Naive B cell (primary cell): ENCODE results near the gene IFT88. TPM values are rescaled to one million over a fixed set of nuclear protein-coding genes. Genes with fewer than 3 reads are reported as not detected.

Experiments
- ATAC-seq, 2 donors: fragments of 150-1000 bp; cut with Tn5 transposase; 2 replicates each; pipeline ENCODE4 v1.10.0; 2021; ENCODE audit warnings: low read depth in 2 of 2, mild to moderate bottlenecking in 2 of 2, moderate library complexity in 2 of 2
- DNase-seq: peaks from one replicate; pipeline ENCODE4 v3.0.0; 2022
- H3K27ac Mint-ChIP-seq, 6 donors: one replicate each; pipeline ENCODE4 v1.8.0; 2020 to 2022; ENCODE audit warnings: mild to moderate bottlenecking in 6 of 6, mixed read lengths in 6 of 6, moderate library complexity in 5 of 6, inconsistent platforms in 2 of 6
- H3K27me3 Mint-ChIP-seq, 3 donors: one replicate each; pipeline ENCODE4 v1.8.0; 2021 to 2022; ENCODE audit warnings: mixed read lengths in 3 of 3, mild to moderate bottlenecking in 1 of 3
- H3K36me3 Mint-ChIP-seq, 2 donors: one replicate each; pipeline ENCODE4 v1.8.0; 2020 to 2022; ENCODE audit warnings: mixed read lengths in 2 of 2, inconsistent platforms in 1 of 2, mild to moderate bottlenecking in 1 of 2
- H3K4me1 Mint-ChIP-seq, 3 donors: one replicate each; pipeline ENCODE4 v1.8.0; 2020 to 2022; ENCODE audit warnings: mixed read lengths in 3 of 3, inconsistent platforms in 1 of 3, mild to moderate bottlenecking in 1 of 3, moderate library complexity in 1 of 3
- H3K4me3 Mint-ChIP-seq, 8 donors: one replicate each; pipeline ENCODE4 v1.8.0; 2020 to 2022; ENCODE audit warnings: mild to moderate bottlenecking in 8 of 8, mixed read lengths in 8 of 8, moderate library complexity in 8 of 8, inconsistent platforms in 2 of 8
- H3K9me3 Mint-ChIP-seq, 7 donors: one replicate each; pipeline ENCODE4 v1.8.0; 2020 to 2022; ENCODE audit warnings: mixed read lengths in 7 of 7, mild to moderate bottlenecking in 5 of 7, inconsistent platforms in 2 of 7, moderate library complexity in 1 of 7
- polyA plus RNA-seq, 6 donors: library from polyadenylated mRNA; unstranded; fragments of 300-500 nt; fragmentation: Illumina TruSeq; gene quantifications; one replicate each; pipeline ENCODE4 v1.2.3, GENCODE V29; 2021; ENCODE audit warnings: low read depth in 6 of 6

IFT88 gene
- polyA plus RNA-seq, 6 donors from 2014 or later: 4.6 to 13.6 (median 10.0) TPM

GRCh38 chr13:20708216-20708615 lies 141.3 kb downstream of the IFT88 start:
- Mint-ChIP-seq H3K4me1 (peaks cover 3 to 9% (median 6%) of the 10 kb centered on the region in 3 donors), H3K27ac (peak overlapping the region in 2 of 6 donors; percentile 16 to 19), H3K27me3 (peaks cover 0 to 16% (median 11%) of the 10 kb centered on the region in 3 donors), H3K4me3 (no peak overlapping the region), H3K36me3 (no peaks in the 10 kb centered on the region), H3K9me3 (peaks cover 0 to 3% (median 0%) of the 10 kb centered on the region in 7 donors)
- ATAC-seq: no peak
- DNase-seq: no peak

GRCh38 chr13:20709369-20709768 lies 142.4 kb downstream of the IFT88 start:
- Mint-ChIP-seq H3K27ac (no peak overlapping the region), H3K4me3 (no peak overlapping the region), H3K27me3 (peaks cover 4 to 28% (median 21%) of the 10 kb centered on the region in 3 donors), H3K9me3 (peaks cover 0 to 3% (median 0%) of the 10 kb centered on the region in 7 donors), H3K4me1 (peaks cover 0 to 11% (median 6%) of the 10 kb centered on the region in 3 donors), H3K36me3 (no peaks in the 10 kb centered on the region)
- DNase-seq: no peak
- ATAC-seq: no peak

GRCh38 chr13:20709782-20710181 lies 142.8 kb downstream of the IFT88 start:
- Mint-ChIP-seq H3K27ac (no peak overlapping the region), H3K4me3 (no peak overlapping the region), H3K4me1 (peaks cover 0 to 11% (median 6%) of the 10 kb centered on the region in 3 donors), H3K9me3 (peaks cover 0 to 3% (median 0%) of the 10 kb centered on the region in 7 donors), H3K36me3 (no peaks in the 10 kb centered on the region), H3K27me3 (peaks cover 4 to 29% (median 23%) of the 10 kb centered on the region in 3 donors)
- no peak for DNase-seq
- no peak for ATAC-seq

- H3K9me3 Mint-ChIP-seq: peaks cover 0 to 2% (median 0%) of the 10 kb centered on the region in 7 donors
- no peak overlapping the region for H3K4me3 Mint-ChIP-seq
- peaks cover 4 to 29% (median 25%) of the 10 kb centered on the region in 3 donors for H3K27me3 Mint-ChIP-seq
- ATAC-seq (no peak), DNase-seq (no peak)
- H3K36me3 Mint-ChIP-seq: no peaks in the 10 kb centered on the region
- H3K27ac Mint-ChIP-seq: no peak overlapping the region
- H3K4me1 Mint-ChIP-seq: peaks cover 0 to 11% (median 6%) of the 10 kb centered on the region in 3 donors
Observed at GRCh38 chr13:20711301-20712044, 144.5 kb downstream of the IFT88 start.

GRCh38 chr13:20713014-20713376 lies 146.0 kb downstream of the IFT88 start:
- no peaks in the 10 kb centered on the region for H3K36me3 Mint-ChIP-seq

GRCh38 chr13:20713751-20714150 lies 146.8 kb downstream of the IFT88 start:
- ATAC-seq: no peak
- H3K4me3 Mint-ChIP-seq: no peak overlapping the region
- peaks cover 4 to 29% (median 25%) of the 10 kb centered on the region in 3 donors for H3K27me3 Mint-ChIP-seq
- peak overlapping the region in 1 of 6 donors; percentile 6 for H3K27ac Mint-ChIP-seq
- no peak for DNase-seq
- H3K36me3 Mint-ChIP-seq: no peaks in the 10 kb centered on the region
- H3K9me3 Mint-ChIP-seq: no peaks in the 10 kb centered on the region
- peaks cover 0 to 11% (median 6%) of the 10 kb centered on the region in 3 donors for H3K4me1 Mint-ChIP-seq

More at GRCh38 chr13:20713014-20713376, 146.0 kb downstream of the IFT88 start:
- H3K9me3 Mint-ChIP-seq: no peaks in the 10 kb centered on the region
- peak overlapping the region in 3 of 8 donors; percentile 29 to 80 (median 72) for H3K4me3 Mint-ChIP-seq
- H3K27me3 Mint-ChIP-seq: peaks cover 4 to 29% (median 25%) of the 10 kb centered on the region in 3 donors
- H3K4me1 Mint-ChIP-seq: peaks cover 0 to 11% (median 6%) of the 10 kb centered on the region in 3 donors
- ATAC-seq (no peak), DNase-seq (no peak)
- peak overlapping the region in 1 of 6 donors; percentile 41 for H3K27ac Mint-ChIP-seq

GRCh38 chr13:20714161-20714560 lies 147.2 kb downstream of the IFT88 start:
- peaks cover 0 to 11% (median 6%) of the 10 kb centered on the region in 3 donors for H3K4me1 Mint-ChIP-seq
- peak overlapping the region in 1 of 6 donors; percentile 6 for H3K27ac Mint-ChIP-seq

GRCh38 chr13:20714563-20715329 lies 147.8 kb downstream of the IFT88 start:
- Mint-ChIP-seq H3K27ac (no peak overlapping the region), H3K36me3 (no peaks in the 10 kb centered on the region)
- no peak for ATAC-seq

More at GRCh38 chr13:20714161-20714560, 147.2 kb downstream of the IFT88 start:
- H3K9me3 Mint-ChIP-seq: no peaks in the 10 kb centered on the region
- no peak for ATAC-seq
- no peaks in the 10 kb centered on the region for H3K36me3 Mint-ChIP-seq
- peaks cover 4 to 29% (median 25%) of the 10 kb centered on the region in 3 donors for H3K27me3 Mint-ChIP-seq
- no peak for DNase-seq
- H3K4me3 Mint-ChIP-seq: no peak overlapping the region

GRCh38 chr13:20715330-20715712 lies 148.4 kb downstream of the IFT88 start:
- H3K4me1 Mint-ChIP-seq: peaks cover 0 to 11% (median 6%) of the 10 kb centered on the region in 3 donors
- no peaks in the 10 kb centered on the region for H3K36me3 Mint-ChIP-seq
- no peak overlapping the region for H3K4me3 Mint-ChIP-seq
- H3K27ac Mint-ChIP-seq: no peak overlapping the region
- DNase-seq: no peak
- no peak for ATAC-seq
- no peaks in the 10 kb centered on the region for H3K9me3 Mint-ChIP-seq
- H3K27me3 Mint-ChIP-seq: peaks cover 4 to 29% (median 25%) of the 10 kb centered on the region in 3 donors

More at GRCh38 chr13:20714563-20715329, 147.8 kb downstream of the IFT88 start:
- peaks cover 4 to 29% (median 25%) of the 10 kb centered on the region in 3 donors for H3K27me3 Mint-ChIP-seq
- no peak overlapping the region for H3K4me3 Mint-ChIP-seq
- DNase-seq: no peak
- no peaks in the 10 kb centered on the region for H3K9me3 Mint-ChIP-seq
- H3K4me1 Mint-ChIP-seq: peaks cover 0 to 11% (median 6%) of the 10 kb centered on the region in 3 donors

GRCh38 chr13:20716951-20717350 lies 150.0 kb downstream of the IFT88 start:
- ATAC-seq: no peak

GRCh38 chr13:20717581-20718542 lies 150.9 kb downstream of the IFT88 start:
- no peak overlapping the region for H3K4me3 Mint-ChIP-seq
- ATAC-seq (no peak), DNase-seq (no peak)
- peaks cover 10 to 25% (median 17%) of the 10 kb centered on the region in 3 donors for H3K27me3 Mint-ChIP-seq
- peaks cover 6 to 14% (median 8%) of the 10 kb centered on the region in 3 donors for H3K4me1 Mint-ChIP-seq
- H3K27ac Mint-ChIP-seq: no peak overlapping the region
- no peaks in the 10 kb centered on the region for H3K36me3 Mint-ChIP-seq
- no peaks in the 10 kb centered on the region for H3K9me3 Mint-ChIP-seq

More at GRCh38 chr13:20716951-20717350, 150.0 kb downstream of the IFT88 start:
- Mint-ChIP-seq H3K9me3 (no peaks in the 10 kb centered on the region), H3K27ac (no peak overlapping the region), H3K4me1 (peaks cover 6 to 12% (median 11%) of the 10 kb centered on the region in 3 donors), H3K36me3 (no peaks in the 10 kb centered on the region), H3K27me3 (peaks cover 4 to 25% (median 23%) of the 10 kb centered on the region in 3 donors), H3K4me3 (no peak overlapping the region)
- no peak for DNase-seq

GRCh38 chr13:20718958-20719566 lies 152.1 kb downstream of the IFT88 start:
- H3K9me3 Mint-ChIP-seq: no peaks in the 10 kb centered on the region
- peaks cover 0 to 11% (median 8%) of the 10 kb centered on the region in 3 donors for H3K4me1 Mint-ChIP-seq
- no peaks in the 10 kb centered on the region for H3K36me3 Mint-ChIP-seq
- ATAC-seq (no peak), DNase-seq (no peak)
- H3K4me3 Mint-ChIP-seq: no peak overlapping the region
- peaks cover 5 to 17% (median 9%) of the 10 kb centered on the region in 3 donors for H3K27me3 Mint-ChIP-seq
- no peak overlapping the region for H3K27ac Mint-ChIP-seq
